SU-DHL-6 (cell line): Measurements from ENCODE around the gene TRIP10.

Experiments used
- H2AFZ ChIP-seq: fragments of 200-600 bp; sonication (generic); 2 replicates; pipeline ENCODE4 v1.6.1; 2014; ENCODE audit warnings: low read depth, mild to moderate bottlenecking, moderate library complexity, mixed read lengths, antibody characterized with exemption, low read length; ENCODE audit not compliant: severe bottlenecking
- H3F3A ChIP-seq: fragments of 200-600 bp; shearing (Covaris generic); 2 replicates; pipeline ENCODE4 v1.6.0; 2016; ENCODE audit warnings: antibody characterized with exemption, mild to moderate bottlenecking; ENCODE audit not compliant: insufficient read depth
- H3K27ac ChIP-seq: fragments of 200-600 bp; sonication (generic); 2 replicates; pipeline ENCODE4 v1.5.1; 2016; ENCODE audit warnings: low read depth, mild to moderate bottlenecking, low read length, moderate library complexity, mixed read lengths
- H3K27me3 ChIP-seq: fragments of 200-600 bp; sonication (generic), shearing (Covaris generic); 2 replicates; pipeline ENCODE4 v1.6.0; 2014; ENCODE audit warnings: mild to moderate bottlenecking, low read length
- H3K36me3 ChIP-seq: fragments of 200-600 bp; sonication (generic); 2 replicates; pipeline ENCODE4 v1.6.1; 2014; ENCODE audit warnings: mild to moderate bottlenecking, low read length, mixed read lengths
- H3K4me2 ChIP-seq: fragments of 300-600, 200-600 bp; shearing (Covaris generic), sonication (generic); 2 replicates; pipeline ENCODE4 v1.6.0; 2014; ENCODE audit warnings: low read length, low read depth, mild to moderate bottlenecking; ENCODE audit not compliant: poor library complexity, severe bottlenecking
- H3K4me3 ChIP-seq: fragments of 200-600 bp; sonication (generic); 2 replicates; pipeline ENCODE4 v1.5.1; 2014; ENCODE audit warnings: antibody characterized with exemption, low read length, mild to moderate bottlenecking, mixed read lengths; ENCODE audit not compliant: insufficient read depth, poor library complexity, severe bottlenecking
- H3K79me2 ChIP-seq: fragments of 200-600 bp; sonication (generic); 2 replicates; pipeline ENCODE4 v1.6.1; 2014; ENCODE audit warnings: mild to moderate bottlenecking, low read length, moderate library complexity; ENCODE audit not compliant: insufficient read depth
- H3K9ac ChIP-seq: fragments of 200-600 bp; sonication (generic); 2 replicates; pipeline ENCODE4 v1.7.0; 2014; ENCODE audit warnings: mild to moderate bottlenecking, low read length
- H3K9me2 ChIP-seq: fragments of 200-600 bp; sonication (generic); replicated peaks from 2 replicates; pipeline ENCODE4 v1.6.1; 2014; ENCODE audit warnings: low read length; ENCODE audit not compliant: insufficient read depth
- H3K9me3 ChIP-seq: fragments of 200-600 bp; sonication (generic); 2 replicates; pipeline ENCODE4 v1.6.1; 2014; ENCODE audit warnings: low read length, mixed read lengths; ENCODE audit not compliant: insufficient read depth
- H4K20me1 ChIP-seq: fragments of 200-600 bp; sonication (generic); 2 replicates; pipeline ENCODE4 v1.6.1; 2014; ENCODE audit warnings: low read depth, mild to moderate bottlenecking, antibody characterized with exemption, low read length, moderate library complexity, mixed read lengths
- EZH2phosphoT487 ChIP-seq: fragments of 200-600 bp; sonication (generic), shearing (Covaris generic); conservative IDR thresholded peaks from 2 replicates; pipeline ENCODE4 v1.6.1; 2018; ENCODE audit warnings: mild to moderate bottlenecking, antibody characterized with exemption, low read length, moderate library complexity, mixed read lengths
- TF ChIP-seq, protein P1 (sequence below): fragments of 200-600 bp; sonication (generic); IDR thresholded peaks from one replicate; pipeline ENCODE4 v1.5.1; 2017; ENCODE audit warnings: antibody characterized with exemption, mild to moderate bottlenecking, low read length, moderate library complexity; ENCODE audit not compliant: insufficient read depth, poor library complexity, severe bottlenecking

Gene TRIP10

DNA sequence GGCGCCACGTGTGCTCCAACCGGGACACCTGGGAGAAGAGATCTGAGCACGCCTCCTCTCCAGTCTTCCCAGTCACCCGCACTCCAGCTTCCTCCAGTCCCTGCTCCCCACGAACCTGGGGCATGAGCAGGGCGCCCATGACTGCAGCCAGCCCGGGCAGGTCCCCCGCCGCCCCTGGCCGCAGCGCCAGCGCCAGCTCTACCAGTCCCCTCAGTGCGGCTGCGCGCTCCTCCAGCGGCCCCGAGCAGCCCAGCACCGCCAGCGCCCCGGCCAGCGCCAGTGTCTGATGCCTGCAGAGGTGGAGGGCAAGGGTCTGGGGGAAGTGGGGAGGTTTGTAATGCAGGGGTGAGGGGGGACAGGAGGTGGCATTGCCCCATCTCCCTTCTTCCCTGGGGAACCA, 14.7 kb downstream of the TRIP10 start:
- Histone ChIP-seq H3K27me3 (no peaks in the 10 kb centered on the region), H3K9me3 (no peaks in the 10 kb centered on the region), H3K79me2 (no peaks in the 10 kb centered on the region), H4K20me1 (no peaks in the 10 kb centered on the region), H3K27ac (no peak overlapping the region), H3K4me3 (no peak overlapping the region), H2AFZ (no peak overlapping the region), H3K9ac (no peak overlapping the region), H3F3A (0 out of 2 replicates have a peak, but pooled peaks cover 3% of the 10 kb centered on the region), H3K4me2 (no peak overlapping the region), H3K36me3 (no peaks in the 10 kb centered on the region), H3K9me2 (no peaks in the 10 kb centered on the region)
- TF ChIP-seq, protein P1, sequence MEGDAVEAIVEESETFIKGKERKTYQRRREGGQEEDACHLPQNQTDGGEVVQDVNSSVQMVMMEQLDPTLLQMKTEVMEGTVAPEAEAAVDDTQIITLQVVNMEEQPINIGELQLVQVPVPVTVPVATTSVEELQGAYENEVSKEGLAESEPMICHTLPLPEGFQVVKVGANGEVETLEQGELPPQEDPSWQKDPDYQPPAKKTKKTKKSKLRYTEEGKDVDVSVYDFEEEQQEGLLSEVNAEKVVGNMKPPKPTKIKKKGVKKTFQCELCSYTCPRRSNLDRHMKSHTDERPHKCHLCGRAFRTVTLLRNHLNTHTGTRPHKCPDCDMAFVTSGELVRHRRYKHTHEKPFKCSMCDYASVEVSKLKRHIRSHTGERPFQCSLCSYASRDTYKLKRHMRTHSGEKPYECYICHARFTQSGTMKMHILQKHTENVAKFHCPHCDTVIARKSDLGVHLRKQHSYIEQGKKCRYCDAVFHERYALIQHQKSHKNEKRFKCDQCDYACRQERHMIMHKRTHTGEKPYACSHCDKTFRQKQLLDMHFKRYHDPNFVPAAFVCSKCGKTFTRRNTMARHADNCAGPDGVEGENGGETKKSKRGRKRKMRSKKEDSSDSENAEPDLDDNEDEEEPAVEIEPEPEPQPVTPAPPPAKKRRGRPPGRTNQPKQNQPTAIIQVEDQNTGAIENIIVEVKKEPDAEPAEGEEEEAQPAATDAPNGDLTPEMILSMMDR: no peak
- no peak for TF ChIP-seq EZH2phosphoT487

DNA sequence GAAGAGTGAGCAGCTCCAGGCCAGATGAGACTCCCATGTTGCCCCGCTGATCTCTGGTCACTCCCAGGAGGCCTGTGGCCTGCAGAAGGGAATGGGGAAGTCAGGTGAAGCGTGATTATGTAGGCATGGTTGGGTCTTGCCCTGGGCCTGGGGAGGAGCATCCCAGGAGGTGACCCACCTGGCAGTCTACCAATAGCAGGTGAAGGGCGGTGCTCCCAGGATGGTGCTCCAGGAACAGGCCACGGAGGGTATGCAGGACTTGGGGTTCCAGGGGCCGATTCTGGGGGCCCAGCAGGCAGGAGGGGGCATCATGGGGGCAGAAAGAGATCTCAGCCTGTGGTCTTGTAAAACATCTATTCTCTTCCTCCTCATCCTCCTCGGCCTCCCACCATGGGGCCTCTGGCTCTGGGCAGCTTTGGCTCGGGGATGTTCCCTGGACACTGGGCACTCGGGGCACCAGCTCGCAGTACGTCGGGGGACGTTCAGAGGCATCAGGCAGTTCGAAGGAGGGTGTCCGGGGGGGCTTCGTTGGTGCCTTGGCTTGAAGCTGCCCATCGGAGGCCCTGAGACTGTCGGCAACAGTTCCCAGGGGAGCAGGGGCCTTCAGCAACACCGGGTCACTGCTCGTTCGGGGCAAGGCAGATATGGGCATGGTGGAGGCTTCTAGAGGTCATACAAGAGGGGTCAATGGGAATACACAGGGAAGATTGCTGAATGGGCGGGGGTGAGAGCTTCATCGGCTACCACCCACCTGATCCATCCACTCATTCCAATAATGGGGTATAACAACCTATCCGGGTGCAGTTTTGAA, 15.4 kb downstream of the TRIP10 start:
- H3K36me3 ChIP-seq: no peaks in the 10 kb centered on the region

DNA sequence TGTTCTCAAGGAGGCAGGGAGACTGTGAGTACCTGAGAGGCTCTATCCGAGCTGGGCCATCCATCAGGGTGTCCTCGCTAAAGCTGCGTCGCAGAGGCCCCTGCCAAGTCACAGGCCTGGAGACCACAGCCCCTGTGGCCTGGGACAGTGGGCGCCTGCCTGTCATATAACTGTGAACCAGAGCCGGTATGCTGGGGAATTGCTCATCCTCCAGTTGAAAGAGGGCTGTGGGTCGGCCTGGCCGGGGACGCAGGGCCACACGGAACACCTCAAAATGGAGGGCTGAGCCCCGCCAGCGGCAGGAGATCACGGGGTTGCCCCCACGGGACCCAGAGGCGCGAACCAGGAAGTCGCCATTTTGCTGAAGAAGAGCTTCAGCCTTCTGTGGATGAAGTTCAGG, 21.1 kb downstream of the TRIP10 start:
- H3K79me2 ChIP-seq: no peaks in the 10 kb centered on the region
- no peak overlapping the region for H3K9ac ChIP-seq
- no peak overlapping the region for H3K27ac ChIP-seq
- no peaks in the 10 kb centered on the region for H3K36me3 ChIP-seq
- H3K9me2 ChIP-seq: no peaks in the 10 kb centered on the region
- no peaks in the 10 kb centered on the region for H3K9me3 ChIP-seq
- H3K4me3 ChIP-seq: no peak overlapping the region
- no peak overlapping the region for H3K4me2 ChIP-seq
- TF ChIP-seq, protein P1: no peak
- TF ChIP-seq EZH2phosphoT487: no peak
- H3F3A ChIP-seq: 0 out of 2 replicates have a peak, but pooled peaks cover 3% of the 10 kb centered on the region
- H3K27me3 ChIP-seq: no peaks in the 10 kb centered on the region
- no peak overlapping the region for H2AFZ ChIP-seq
- H4K20me1 ChIP-seq: no peaks in the 10 kb centered on the region

More for the DNA sequence above, 15.4 kb downstream of the TRIP10 start:
- no peaks in the 10 kb centered on the region for H3K9me3 ChIP-seq
- no peak overlapping the region for H3K9ac ChIP-seq
- TF ChIP-seq, protein P1: no peak
- no peak for TF ChIP-seq EZH2phosphoT487
- no peak overlapping the region for H3K4me2 ChIP-seq
- no peak overlapping the region for H3K4me3 ChIP-seq
- no peak overlapping the region for H2AFZ ChIP-seq
- H4K20me1 ChIP-seq: no peaks in the 10 kb centered on the region
- H3K27me3 ChIP-seq: no peaks in the 10 kb centered on the region
- H3K79me2 ChIP-seq: no peaks in the 10 kb centered on the region
- 0 out of 2 replicates have a peak, but pooled peaks cover 3% of the 10 kb centered on the region for H3F3A ChIP-seq
- no peaks in the 10 kb centered on the region for H3K9me2 ChIP-seq
- H3K27ac ChIP-seq: no peak overlapping the region
